ENCODE measurements around the gene STAG3.
"Not testable (repeated sequence)": the region's sequence is repeated elsewhere in the genome, so short reads cannot be mapped to it uniquely, and the experiment has no call there.

Gene STAG3

GRCh38 chr7:100176096-100177044, 1.3 kb upstream of the STAG3 start:
- Mint-ChIP-seq H3K4me1 (peaks cover 34% of the 10 kb centered on the region), H3K36me3 (ENCODE audit: low read depth) (no peaks in the 10 kb centered on the region), H3K9me3 (no peaks in the 10 kb centered on the region), H3K27me3 (peaks cover 4% of the 10 kb centered on the region), H3K27ac (no peak overlapping the region), H3K4me3 (peak overlapping the region; percentile 70)
- no peak for DNase-seq
- ATAC-seq, result no peak

- H3K9me3 Mint-ChIP-seq; DNase-seq; H3K36me3 Mint-ChIP-seq (ENCODE audit: low read depth); H3K27me3 Mint-ChIP-seq; ATAC-seq: not testable (repeated sequence)
- Mint-ChIP-seq H3K4me3 (peak overlapping the region; percentile 65), H3K27ac (peak overlapping the region; percentile 70), H3K4me1 (peaks cover 46% of the 10 kb centered on the region)
Observed at GRCh38 chr7:100180084-100180483, 2.4 kb downstream of the STAG3 start.

GRCh38 chr7:100182616-100183015, 4.9 kb downstream of the STAG3 start:
- ATAC-seq; H3K36me3 Mint-ChIP-seq (ENCODE audit: low read depth); DNase-seq; H3K9me3 Mint-ChIP-seq; H3K27ac Mint-ChIP-seq; H3K4me3 Mint-ChIP-seq; H3K27me3 Mint-ChIP-seq: not testable (repeated sequence)
- peaks cover 32% of the 10 kb centered on the region for H3K4me1 Mint-ChIP-seq

GRCh38 chr7:100183090-100183489, 5.4 kb downstream of the STAG3 start:
- not testable (repeated sequence) for ATAC-seq; H3K27me3 Mint-ChIP-seq; H3K36me3 Mint-ChIP-seq (ENCODE audit: low read depth); DNase-seq; H3K27ac Mint-ChIP-seq; H3K4me3 Mint-ChIP-seq; H3K9me3 Mint-ChIP-seq
- H3K4me1 Mint-ChIP-seq, result peaks cover 29% of the 10 kb centered on the region

GRCh38 chr7:100185726-100186125, 8.0 kb downstream of the STAG3 start:
- Mint-ChIP-seq H3K9me3 (no peaks in the 10 kb centered on the region), H3K27me3 (no peaks in the 10 kb centered on the region), H3K4me3 (no peak overlapping the region), H3K27ac (no peak overlapping the region), H3K4me1 (peaks cover 34% of the 10 kb centered on the region), H3K36me3 (ENCODE audit: low read depth) (peaks cover 2% of the 10 kb centered on the region)
- DNase-seq (no peak), ATAC-seq (no peak)

- Mint-ChIP-seq H3K9me3 (no peaks in the 10 kb centered on the region), H3K4me1 (peaks cover 33% of the 10 kb centered on the region), H3K27me3 (no peaks in the 10 kb centered on the region), H3K36me3 (ENCODE audit: low read depth) (no peaks in the 10 kb centered on the region), H3K27ac (peak overlapping the region; percentile 23), H3K4me3 (no peak overlapping the region)
- no peak for DNase-seq
- no peak for ATAC-seq
Observed at GRCh38 chr7:100189061-100189460, 11.3 kb downstream of the STAG3 start.

GRCh38 chr7:100190048-100190711, 12.5 kb downstream of the STAG3 start:
- Mint-ChIP-seq H3K36me3 (ENCODE audit: low read depth) (no peaks in the 10 kb centered on the region), H3K4me3 (no peak overlapping the region), H3K27me3 (no peaks in the 10 kb centered on the region), H3K9me3 (no peaks in the 10 kb centered on the region), H3K4me1 (peaks cover 41% of the 10 kb centered on the region), H3K27ac (peak overlapping the region; percentile 79)
- no peak for DNase-seq
- peak; percentile 83 for ATAC-seq

- Mint-ChIP-seq H3K4me3 (no peak overlapping the region), H3K27ac (peak overlapping the region; percentile 56), H3K9me3 (no peaks in the 10 kb centered on the region), H3K36me3 (ENCODE audit: low read depth) (no peaks in the 10 kb centered on the region), H3K4me1 (peaks cover 49% of the 10 kb centered on the region), H3K27me3 (no peaks in the 10 kb centered on the region)
- DNase-seq (no peak), ATAC-seq (no peak)
Observed at GRCh38 chr7:100191775-100192174, 14.1 kb downstream of the STAG3 start.

GRCh38 chr7:100192281-100192862, 14.7 kb downstream of the STAG3 start:
- H3K9me3 Mint-ChIP-seq, result not testable (repeated sequence)

GRCh38 chr7:100192969-100193368, 15.3 kb downstream of the STAG3 start:
- Mint-ChIP-seq H3K36me3 (ENCODE audit: low read depth) (no peaks in the 10 kb centered on the region), H3K4me1 (peaks cover 49% of the 10 kb centered on the region), H3K27ac (no peak overlapping the region), H3K4me3 (no peak overlapping the region), H3K27me3 (no peaks in the 10 kb centered on the region), H3K9me3 (no peaks in the 10 kb centered on the region)
- ATAC-seq (no peak), DNase-seq (no peak)

More at GRCh38 chr7:100192281-100192862, 14.7 kb downstream of the STAG3 start:
- H3K27me3 Mint-ChIP-seq; H3K4me3 Mint-ChIP-seq; ATAC-seq; DNase-seq; H3K36me3 Mint-ChIP-seq (ENCODE audit: low read depth): not testable (repeated sequence)
- peak overlapping the region; percentile 56 for H3K27ac Mint-ChIP-seq
- peaks cover 49% of the 10 kb centered on the region for H3K4me1 Mint-ChIP-seq

GRCh38 chr7:100195222-100195621, 17.5 kb downstream of the STAG3 start:
- H3K36me3 Mint-ChIP-seq (ENCODE audit: low read depth), result no peaks in the 10 kb centered on the region
- peaks cover 52% of the 10 kb centered on the region for H3K4me1 Mint-ChIP-seq
- ATAC-seq, result no peak
- H3K27ac Mint-ChIP-seq, result no peak overlapping the region
- no peaks in the 10 kb centered on the region for H3K27me3 Mint-ChIP-seq
- no peak overlapping the region for H3K4me3 Mint-ChIP-seq
- H3K9me3 Mint-ChIP-seq, result no peaks in the 10 kb centered on the region
- DNase-seq, result no peak

GRCh38 chr7:100195901-100196322, 18.2 kb downstream of the STAG3 start:
- not testable (repeated sequence) for H3K9me3 Mint-ChIP-seq; H3K27ac Mint-ChIP-seq; DNase-seq; H3K27me3 Mint-ChIP-seq; ATAC-seq; H3K4me3 Mint-ChIP-seq; H3K36me3 Mint-ChIP-seq (ENCODE audit: low read depth)
- peaks cover 49% of the 10 kb centered on the region for H3K4me1 Mint-ChIP-seq

GRCh38 chr7:100198266-100198665, 20.5 kb downstream of the STAG3 start:
- Mint-ChIP-seq H3K27me3 (no peaks in the 10 kb centered on the region), H3K4me1 (peaks cover 31% of the 10 kb centered on the region), H3K36me3 (ENCODE audit: low read depth) (no peaks in the 10 kb centered on the region), H3K27ac (no peak overlapping the region), H3K4me3 (no peak overlapping the region), H3K9me3 (no peaks in the 10 kb centered on the region)
- ATAC-seq (no peak), DNase-seq (no peak)

GRCh38 chr7:100200693-100201092, 23.0 kb downstream of the STAG3 start:
- H3K9me3 Mint-ChIP-seq, result no peaks in the 10 kb centered on the region

GRCh38 chr7:100204454-100204853, 26.7 kb downstream of the STAG3 start:
- no peaks in the 10 kb centered on the region for H3K36me3 Mint-ChIP-seq (ENCODE audit: low read depth)
- H3K27ac Mint-ChIP-seq, result no peak overlapping the region
- no peak overlapping the region for H3K4me3 Mint-ChIP-seq
- H3K4me1 Mint-ChIP-seq, result peaks cover 22% of the 10 kb centered on the region
- H3K27me3 Mint-ChIP-seq, result no peaks in the 10 kb centered on the region
- no peak for ATAC-seq
- no peaks in the 10 kb centered on the region for H3K9me3 Mint-ChIP-seq
- DNase-seq, result no peak

More at GRCh38 chr7:100200693-100201092, 23.0 kb downstream of the STAG3 start:
- H3K4me1 Mint-ChIP-seq, result peaks cover 15% of the 10 kb centered on the region
- H3K27me3 Mint-ChIP-seq, result no peaks in the 10 kb centered on the region
- no peak overlapping the region for H3K27ac Mint-ChIP-seq
- H3K36me3 Mint-ChIP-seq (ENCODE audit: low read depth), result no peaks in the 10 kb centered on the region
- DNase-seq, result no peak
- H3K4me3 Mint-ChIP-seq, result no peak overlapping the region
- ATAC-seq, result no peak
